ENCODE results near the gene UNC119.
"Not testable (repeated sequence)": the region's sequence is repeated elsewhere in the genome, so short reads cannot be mapped to it uniquely, and the experiment has no call there.

UNC119 gene

GRCh38 chr17:28523186-28523585, 29.2 kb downstream of the UNC119 start:
- no peak for DNase-seq (ENCODE audit: low read depth in 2 of 3, low spot score in 1 of 3)

DNA sequence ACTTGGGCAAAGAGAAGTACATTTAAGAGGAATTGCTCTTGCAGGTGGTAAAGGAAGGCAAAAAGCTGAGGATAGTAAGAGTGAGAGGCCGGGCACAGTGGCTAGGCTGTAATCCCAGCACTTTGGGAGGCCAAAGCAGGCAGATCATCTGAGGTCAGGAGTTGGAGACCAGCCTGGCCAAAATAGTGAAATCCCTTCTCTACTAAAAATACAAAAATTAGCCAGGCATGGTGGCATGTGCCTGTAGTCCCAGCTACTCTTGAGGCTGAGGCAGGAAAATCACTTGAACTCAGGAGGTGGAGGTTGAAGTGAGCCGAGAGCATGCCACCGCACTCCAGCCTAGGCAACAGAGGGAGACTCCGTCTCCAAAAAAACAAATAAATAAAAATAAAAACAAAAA, 30.1 kb downstream of the UNC119 start:
- not testable (repeated sequence) for DNase-seq (ENCODE audit: low read depth in 2 of 3, low spot score in 1 of 3)

DNA sequence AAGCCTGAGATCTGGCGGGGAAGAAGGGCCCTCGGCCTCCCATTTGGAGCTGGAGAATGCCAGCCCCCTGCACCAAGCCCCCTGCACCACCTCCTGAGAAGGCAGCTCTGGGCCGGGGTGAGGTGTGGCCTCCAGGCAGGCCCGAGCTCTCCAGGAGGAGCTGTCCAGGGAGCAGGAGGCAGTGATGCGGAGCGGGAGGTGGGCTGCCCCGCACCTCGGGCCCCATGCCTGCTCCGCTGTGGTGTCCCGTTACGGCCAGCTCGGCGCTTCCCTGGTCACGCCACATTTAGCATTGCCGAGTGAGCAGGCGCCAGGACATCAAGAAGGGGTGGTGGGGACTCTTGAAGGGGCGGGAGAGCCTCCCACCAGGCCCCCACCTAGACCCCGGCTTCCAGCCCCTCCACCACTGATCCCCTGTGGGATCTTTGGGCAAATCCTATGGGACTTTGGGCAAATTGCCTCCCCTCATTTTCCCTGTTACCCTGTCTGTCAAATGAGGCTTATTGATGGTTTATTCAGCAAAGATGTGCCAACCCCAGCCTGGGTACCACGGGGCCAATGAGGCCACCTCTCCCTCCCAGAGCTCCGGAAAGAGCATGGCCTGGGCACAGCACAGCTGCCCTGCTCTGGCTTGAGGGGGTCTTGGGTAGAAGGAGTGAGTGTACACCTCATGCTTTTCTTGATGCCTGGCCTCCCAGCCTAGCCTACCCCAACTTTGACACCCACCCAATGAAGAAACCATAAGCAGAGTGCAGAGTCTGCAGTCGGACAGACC, 30.9 kb downstream of the UNC119 start:
- DNase-seq (ENCODE audit: low read depth in 2 of 3, low spot score in 1 of 3) = no peak

GRCh38 chr17:28520687-28521086, 31.7 kb downstream of the UNC119 start:
- DNase-seq (ENCODE audit: low read depth in 2 of 3, low spot score in 1 of 3) = no peak

DNA sequence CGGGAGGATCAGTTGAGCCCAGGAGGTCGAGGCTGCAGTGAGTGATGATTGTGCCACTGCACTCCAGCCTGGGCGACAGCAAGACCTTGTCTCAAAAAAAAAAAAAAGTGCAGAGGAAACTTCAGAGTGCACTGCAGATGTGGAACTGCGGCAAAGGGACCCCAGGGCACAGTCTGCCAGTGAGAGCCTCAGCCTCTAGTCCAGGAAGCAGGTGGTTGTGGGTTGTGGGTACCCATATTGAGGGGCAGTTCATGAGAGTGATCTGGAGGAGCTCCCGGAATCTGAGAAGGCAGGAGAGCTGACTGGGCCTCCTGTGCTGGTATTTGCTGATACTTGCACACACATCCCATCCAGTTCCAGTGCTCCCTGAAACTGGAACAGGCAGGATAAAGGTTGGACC, 33.2 kb downstream of the UNC119 start:
- no peak for DNase-seq (ENCODE audit: low read depth in 2 of 3, low spot score in 1 of 3)

GRCh38 chr17:28518578-28518977, 33.8 kb downstream of the UNC119 start:
- DNase-seq (ENCODE audit: low read depth in 2 of 3, low spot score in 1 of 3) = no peak

- DNase-seq (ENCODE audit: low read depth in 2 of 3, low spot score in 1 of 3) = no peak
Measured at GRCh38 chr17:28518132-28518531, 34.3 kb downstream of the UNC119 start.

DNA sequence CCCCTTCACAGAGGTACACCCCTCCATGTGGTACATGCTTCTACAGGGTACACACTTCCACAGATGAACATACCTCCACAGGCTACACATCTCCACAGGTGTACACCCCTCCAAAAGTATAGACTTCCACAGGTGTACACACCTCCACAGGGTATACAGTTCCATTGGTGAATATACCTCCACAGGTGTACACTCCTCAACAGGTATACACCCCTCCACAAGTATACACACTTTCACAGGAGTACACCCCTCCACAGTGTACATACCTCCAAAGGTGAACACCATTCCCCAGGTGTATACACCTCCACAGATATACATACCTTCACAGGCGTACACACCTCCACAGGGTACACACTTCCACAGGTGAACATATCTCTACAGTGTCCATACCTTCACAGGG, 36.9 kb downstream of the UNC119 start:
- no peak for DNase-seq (ENCODE audit: low read depth in 2 of 3, low spot score in 1 of 3)

DNA sequence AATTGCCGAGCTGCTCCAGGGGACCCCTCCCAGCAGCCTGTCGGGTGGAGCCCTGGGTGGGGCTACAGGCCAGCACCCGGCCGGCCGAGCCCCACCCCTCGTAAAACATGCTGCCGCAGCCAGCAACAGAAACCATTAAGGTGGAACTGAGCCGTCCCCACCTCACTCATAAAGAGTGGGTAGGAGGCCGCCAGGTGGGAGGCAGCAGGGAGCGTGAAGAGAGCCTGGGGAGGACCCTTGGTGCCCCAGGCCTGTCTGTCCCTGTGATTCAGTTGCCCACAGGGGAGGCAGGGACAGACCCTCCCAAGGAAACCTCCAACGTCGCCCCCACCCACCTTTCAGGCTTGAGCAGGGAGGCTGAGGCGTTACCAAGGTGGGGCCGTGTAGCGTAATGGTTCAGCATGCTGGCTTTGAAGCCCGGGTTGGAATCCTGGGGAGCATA, 37.8 kb downstream of the UNC119 start:
- DNase-seq (ENCODE audit: low read depth in 2 of 3, low spot score in 1 of 3) = no peak

DNA sequence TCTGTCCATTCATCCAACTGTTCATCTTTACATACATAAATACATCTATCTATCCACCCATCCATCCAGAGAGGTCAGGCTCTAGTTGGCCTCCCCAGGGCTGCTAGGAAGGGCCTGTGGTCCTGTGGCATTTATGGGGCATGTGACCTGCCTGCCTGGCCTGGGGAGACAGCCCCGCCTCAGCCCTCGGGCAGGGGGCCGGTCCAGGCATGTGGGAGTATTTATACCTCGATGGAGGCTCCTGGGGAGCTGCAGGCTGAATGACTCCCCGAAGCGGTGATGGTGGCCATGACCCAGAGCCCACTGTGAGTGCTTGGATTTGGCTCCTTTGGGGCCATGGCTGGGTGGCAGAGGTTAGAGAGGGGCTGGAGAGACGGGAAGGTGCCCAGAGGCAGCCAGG, 38.9 kb downstream of the UNC119 start:
- no peak for DNase-seq (ENCODE audit: low read depth in 2 of 3, low spot score in 1 of 3)

DNA sequence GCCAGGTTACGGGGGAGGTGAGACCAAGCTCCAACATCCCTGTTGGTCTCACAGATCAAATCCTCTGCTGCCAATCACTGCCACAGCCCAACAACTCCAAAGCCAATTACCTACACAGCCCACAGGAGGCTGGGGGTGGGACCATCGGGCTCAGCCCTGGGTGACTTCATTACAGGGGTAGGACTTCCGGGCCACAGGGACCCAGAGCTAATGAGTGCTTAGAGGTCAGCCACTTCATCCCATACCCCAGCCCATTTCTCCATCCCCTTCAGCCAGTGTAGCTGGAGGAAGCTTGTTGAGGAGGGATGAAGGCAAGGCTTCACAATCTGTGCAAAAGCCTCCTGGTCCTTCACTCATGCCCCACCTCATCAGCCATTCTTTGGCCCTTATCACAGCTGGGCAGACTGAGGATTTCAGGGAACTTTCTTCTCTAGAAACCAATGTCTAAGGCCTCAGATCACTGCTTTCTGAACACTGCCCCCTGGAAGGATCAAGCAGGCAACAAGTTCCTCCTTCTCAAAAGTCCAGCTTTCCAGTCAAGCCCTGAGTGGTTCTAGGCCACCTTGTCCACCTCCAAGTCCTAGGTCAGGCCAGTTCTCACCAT, 40.5 kb downstream of the UNC119 start:
- no peak for DNase-seq (ENCODE audit: low read depth in 2 of 3, low spot score in 1 of 3)

GRCh38 chr17:28509789-28510188, 42.6 kb downstream of the UNC119 start:
- DNase-seq (ENCODE audit: low read depth in 2 of 3, low spot score in 1 of 3) = no peak

DNA sequence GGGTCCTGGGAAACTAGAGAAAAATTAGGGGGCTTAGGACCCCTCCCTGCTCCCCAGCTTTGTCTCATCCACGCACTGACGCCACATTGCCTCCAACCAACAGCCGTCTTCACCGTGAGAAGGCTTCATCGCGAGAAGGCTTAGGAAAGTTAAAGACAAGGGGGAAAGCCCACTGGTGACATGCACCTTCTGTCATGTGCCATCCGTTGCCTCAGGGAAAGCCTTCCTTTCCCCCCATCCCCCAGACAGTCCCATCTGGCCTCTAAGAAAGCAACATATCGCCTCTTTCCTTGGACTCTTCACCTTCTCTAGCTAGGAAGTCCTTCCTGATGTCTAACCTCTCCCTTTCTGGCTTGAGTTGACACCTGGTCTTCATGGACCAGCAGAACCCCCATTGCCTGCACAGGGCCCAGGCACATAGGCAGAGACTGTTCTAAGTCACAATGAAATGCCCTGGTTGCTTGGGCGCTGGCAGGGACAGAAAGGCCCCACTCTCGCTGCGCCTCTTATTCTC, 44.2 kb downstream of the UNC119 start:
- DNase-seq (ENCODE audit: low read depth in 2 of 3, low spot score in 1 of 3) = no peak

- DNase-seq (ENCODE audit: low read depth in 2 of 3, low spot score in 1 of 3) = no peak
Measured at GRCh38 chr17:28507567-28508203, 44.7 kb downstream of the UNC119 start.

DNA sequence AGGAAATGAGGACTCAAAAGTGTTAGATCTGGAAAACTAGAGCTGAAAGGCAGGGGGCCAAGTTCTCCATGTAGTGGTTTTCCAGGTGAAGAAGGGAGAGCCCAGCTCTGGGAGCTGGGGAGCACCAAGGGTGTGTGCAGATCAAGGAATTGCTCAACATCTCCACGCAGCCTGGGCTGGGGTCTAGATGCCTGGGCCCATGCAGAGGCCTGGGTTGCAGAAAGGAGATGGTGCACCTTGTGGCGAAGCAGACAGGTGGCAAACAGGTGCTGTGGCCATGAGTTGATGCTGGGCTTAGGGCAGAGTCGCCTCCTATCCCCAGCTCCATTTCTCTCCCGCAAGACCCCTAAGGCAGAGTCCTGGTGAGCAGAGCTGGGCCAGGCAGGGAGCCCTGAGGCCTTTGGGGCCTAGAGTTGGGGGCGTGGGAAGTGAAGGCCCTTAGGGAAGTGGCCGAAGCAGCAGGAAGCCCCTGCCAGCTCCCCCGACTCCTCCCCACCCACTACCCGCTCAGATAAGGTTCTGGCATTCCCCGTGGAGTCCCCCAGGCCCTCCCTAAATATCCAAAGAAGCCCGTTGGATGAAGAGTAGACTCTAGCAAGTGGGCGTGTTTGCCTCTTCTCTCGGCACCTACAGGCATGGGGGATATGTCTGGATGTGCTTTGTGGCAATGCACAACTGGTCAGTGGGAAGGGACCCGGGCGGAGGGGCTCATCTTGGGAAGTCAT, 45.5 kb downstream of the UNC119 start:
- no peak for DNase-seq (ENCODE audit: low read depth in 2 of 3, low spot score in 1 of 3)

DNA sequence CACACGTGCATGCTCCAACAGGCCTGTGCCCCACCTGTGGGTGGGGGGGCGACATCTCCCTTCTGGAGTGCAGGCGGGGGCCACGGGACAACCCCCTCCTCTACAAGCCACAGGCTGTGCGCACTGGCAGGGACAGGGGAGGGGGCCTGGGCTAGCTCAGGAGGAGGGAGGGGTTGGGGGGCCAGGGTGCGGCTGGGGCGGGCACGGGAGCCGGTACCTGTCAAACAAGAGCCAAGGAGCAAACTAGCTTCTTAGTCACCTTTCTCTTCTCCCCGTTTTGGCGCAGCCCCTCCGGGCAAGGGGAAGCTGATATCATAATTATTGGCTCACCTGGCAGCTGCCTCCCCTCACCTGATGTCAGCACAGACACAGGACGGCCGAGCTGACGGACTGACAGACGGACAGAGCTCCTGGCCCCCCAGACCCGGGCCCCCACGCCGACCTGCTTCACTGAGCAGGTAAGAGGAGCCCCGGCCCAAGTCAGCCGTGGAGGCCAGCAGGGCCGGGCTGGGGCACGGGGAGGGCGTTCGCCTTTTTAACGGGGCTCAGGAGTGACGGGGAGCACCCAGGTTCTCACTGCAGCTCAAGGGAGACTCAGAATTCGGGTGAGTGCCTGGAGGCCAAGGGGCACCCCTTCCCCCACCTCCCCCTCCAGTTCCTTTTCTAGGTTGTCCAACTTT, 46.3 kb downstream of the UNC119 start, which contains the start of gene FOXN1:
Gene FOXN1, plus strand, starts transcription at position 363 of the 680 bp plus-strand sequence. CDS start 17,622 bp downstream, outside the sequence.
- no peak for DNase-seq (ENCODE audit: low read depth in 2 of 3, low spot score in 1 of 3)

GRCh38 chr17:28503420-28503819, 49.0 kb downstream of the UNC119 start:
- DNase-seq (ENCODE audit: low read depth in 2 of 3, low spot score in 1 of 3) = no peak

- no peak for DNase-seq (ENCODE audit: low read depth in 2 of 3, low spot score in 1 of 3)
Measured at GRCh38 chr17:28501421-28502284, 50.8 kb downstream of the UNC119 start.

- no peak for DNase-seq (ENCODE audit: low read depth in 2 of 3, low spot score in 1 of 3)
Measured at GRCh38 chr17:28500712-28501379, 51.6 kb downstream of the UNC119 start.
